GM12878 (cell line): ENCODE results near the gene NLRC5. TPM values are rescaled to one million over a fixed set of nuclear protein-coding genes. Genes with fewer than 3 reads are reported as not detected.

Experiments used
- ATAC-seq: fragments of 200-7000 bp; cut with Tn5 transposase; 3 replicates; pipeline ENCODE4 v1.9.1; 2020; ENCODE audit warnings: mild to moderate bottlenecking, moderate library complexity
- BruUV-seq: library from RNA; stranded (reverse); fragments of 400-500 nt; replicated peaks from 2 replicates; lab custom pipeline; 2021; lab: Mats Ljungman, UMichigan
- CTCF ChIA-PET: fragments of 300-600 bp; sonication (Branson Sonifier 250); formaldehyde crosslinking; extraction: SDS; loops from one replicate; lab custom pipeline; 2021; ENCODE audit warnings: inconsistent platforms; lab: Yijun Ruan, JAX
- POLR2A ChIA-PET: fragments of 350-600 bp; formaldehyde crosslinking; extraction: SDS; loops from one replicate; lab custom pipeline; 2021; ENCODE audit warnings: inconsistent platforms; lab: Charles Lee
- RAD21 ChIA-PET: fragments of 300-600 bp; sonication (Branson Sonifier 250); formaldehyde crosslinking; loops from one replicate; lab custom pipeline; 2023; ENCODE audit warnings: antibody characterized with exemption; ENCODE audit not compliant: unreplicated experiment; lab: Charles Lee
- SMC1A ChIA-PET: fragments of 300-600 bp; sonication (Branson Sonifier 250); formaldehyde crosslinking; loops from one replicate; lab custom pipeline; 2023; ENCODE audit not compliant: unreplicated experiment, uncharacterized antibody; lab: Charles Lee
- DNase-seq: peaks from one replicate; pipeline ENCODE4 v3.0.0-alpha.2; 2011; ENCODE audit warnings: low read depth, low spot score
- FAIRE-seq: peaks from 3 replicates; lab custom pipeline; 2011; peaks lifted over from hg19 to GRCh38; lab: Jason Lieb, UNC
- H2AFZ ChIP-seq: 2 replicates; pipeline ENCODE4 v1.6.0; 2011; ENCODE audit warnings: low read depth, low read length, control low read depth; ENCODE audit not compliant: control insufficient read depth
- H3K27ac ChIP-seq: 2 replicates; pipeline ENCODE4 v1.5.1; 2011; ENCODE audit warnings: control low read depth; ENCODE audit not compliant: control insufficient read depth, insufficient read depth
- H3K27me3 ChIP-seq, 2 experiments: replicated peaks in 1 of 2; 2 replicates each; pipeline versions ENCODE4 v1.6.0 to v1.6.1; 2011; ENCODE audit warnings: low read length in 1 of 2; ENCODE audit not compliant: control insufficient read depth in 2 of 2, insufficient read depth in 2 of 2
- H3K36me3 ChIP-seq, 2 experiments: 2 replicates each; pipeline ENCODE4 v1.5.1; 2011; ENCODE audit warnings: low read length in 1 of 2; ENCODE audit not compliant: control insufficient read depth in 2 of 2, insufficient read depth in 2 of 2
- H3K4me1 ChIP-seq: 2 replicates; pipeline ENCODE4 v1.6.1; 2011; ENCODE audit warnings: mild to moderate bottlenecking, low read length, moderate library complexity, mixed read lengths; ENCODE audit not compliant: control insufficient read depth, insufficient read depth
- H3K4me2 ChIP-seq: 2 replicates; pipeline ENCODE4 v1.6.0; 2011; ENCODE audit warnings: control low read depth; ENCODE audit not compliant: control insufficient read depth, insufficient read depth
- H3K4me3 ChIP-seq: fragments of 200-600 bp; sonication (generic); 2 replicates; pipeline ENCODE4 v1.5.1; 2016
- H3K79me2 ChIP-seq: 2 replicates; pipeline ENCODE4 v1.6.0; 2011; ENCODE audit warnings: low read length; ENCODE audit not compliant: control insufficient read depth, insufficient read depth
- H3K9ac ChIP-seq: 2 replicates; pipeline ENCODE4 v1.8.0; 2011; ENCODE audit warnings: low read length, control low read depth, mixed read lengths; ENCODE audit not compliant: control insufficient read depth, insufficient read depth
- H3K9me3 ChIP-seq: replicated peaks from 3 replicates; pipeline ENCODE4 v1.5.1; 2011; ENCODE audit warnings: mild to moderate bottlenecking, low read length; ENCODE audit not compliant: control insufficient read depth, insufficient read depth
- H4K20me1 ChIP-seq: 2 replicates; pipeline ENCODE4 v1.6.0; 2011; ENCODE audit not compliant: control insufficient read depth, insufficient read depth
- ATF2 ChIP-seq: IDR thresholded peaks from 2 replicates; pipeline ENCODE4 v1.6.1; 2012; ENCODE audit warnings: low read length, inconsistent platforms
- BHLHE40 ChIP-seq, 2 experiments: fragments of 450-650 bp in 1 of 2; IDR thresholded peaks; 2 replicates each; pipeline ENCODE4 v1.6.1; 2011 to 2017; ENCODE audit warnings: low read depth in 2 of 2, borderline replicate concordance in 1 of 2, improper control_type of control experiment in 1 of 2, low read length in 1 of 2, mild to moderate bottlenecking in 1 of 2
- CTCF ChIP-seq, 3 experiments: IDR thresholded peaks in 2 of 3; conservative IDR thresholded peaks in 1 of 3; 2 replicates each; pipeline ENCODE4 v1.5.1; 2011; ENCODE audit warnings: low read depth in 3 of 3, low read length in 3 of 3, mild to moderate bottlenecking in 3 of 3, control low read depth in 2 of 3, moderate library complexity in 2 of 3, inconsistent platforms in 1 of 3, mixed read lengths in 1 of 3; ENCODE audit not compliant: control insufficient read depth in 2 of 3, insufficient read depth in 1 of 3; ENCODE audit errors: extremely low read depth in 1 of 3
- E2F8 ChIP-seq: fragments of 450-650 bp; IDR thresholded peaks from 2 replicates; pipeline ENCODE4 v1.6.1; 2018; ENCODE audit warnings: mild to moderate bottlenecking, low read depth, moderate library complexity; ENCODE audit not compliant: partially characterized antibody
- KAT2A ChIP-seq: conservative IDR thresholded peaks from 2 replicates; pipeline ENCODE4 v1.6.1; 2011; ENCODE audit warnings: low read depth, low read length; ENCODE audit not compliant: control insufficient read depth
- MTA2 ChIP-seq: fragments of 450-650 bp; IDR thresholded peaks from 2 replicates; pipeline ENCODE4 v1.6.1; 2016; ENCODE audit warnings: low read depth, mild to moderate bottlenecking, moderate library complexity
- NFYB ChIP-seq: IDR thresholded peaks from 2 replicates; pipeline ENCODE4 v1.6.1; 2011; ENCODE audit warnings: low read depth, mild to moderate bottlenecking, low read length, improper control_type of control experiment, moderate library complexity; ENCODE audit not compliant: insufficient read depth
- RFX5 ChIP-seq: IDR thresholded peaks from 2 replicates; pipeline ENCODE4 v1.6.1; 2011; ENCODE audit warnings: low read depth, low read length, improper control_type of control experiment
- SMAD5 ChIP-seq: IDR thresholded peaks from 2 replicates; pipeline ENCODE4 v1.6.1; 2016; ENCODE audit warnings: antibody characterized with exemption, low read depth
- SREBF1 ChIP-seq: IDR thresholded peaks from 2 replicates; pipeline ENCODE4 v1.6.1; 2012; ENCODE audit warnings: mild to moderate bottlenecking, low read length
- SRF ChIP-seq, 2 experiments: IDR thresholded peaks; 2 replicates each; pipeline ENCODE4 v1.6.1; 2011; ENCODE audit warnings: low read depth in 2 of 2, low read length in 2 of 2, mild to moderate bottlenecking in 1 of 2, moderate library complexity in 1 of 2
- TCF12 ChIP-seq: IDR thresholded peaks from 2 replicates; pipeline ENCODE4 v1.6.1; 2011; ENCODE audit warnings: low read depth, mild to moderate bottlenecking, low read length
- ZZZ3 ChIP-seq: IDR thresholded peaks from 2 replicates; pipeline ENCODE4 v1.6.1; 2011; ENCODE audit warnings: low read depth; ENCODE audit not compliant: control insufficient read depth, insufficient read length
- WGBS: methylation state at CpG from one replicate; pipeline ENCODE4 v1.1.6; 2016; ENCODE audit warnings: low lambda C conversion rate; ENCODE audit not compliant: insufficient replicate concordance, insufficient coverage; ENCODE audit errors: missing lambda C conversion rate; 5-methylcytosine and 5-hydroxymethylcytosine counted together
- in situ Hi-C: fragments of 300-500 bp; cut with MboI; formaldehyde crosslinking; loops from 9 replicates; pipeline ENCODE4 v1.14.3; 2018; ENCODE audit warnings: mixed read lengths
- intact Hi-C: fragments of 100-400 bp; cut with micrococcal nuclease; formaldehyde crosslinking; loops from one replicate; pipeline ENCODE4 v1.14.2; 2022; ENCODE audit not compliant: unreplicated experiment
- polyA plus RNA-seq, 11 experiments: library from polyadenylated mRNA; depleted of rRNA in 4 of 11; unstranded in 6 of 11; stranded (reverse) in 5 of 11; fragments of >200 nt; fragmentation: Nextera tagmentation in 4 of 11; fragmentation: Illumina TruSeq in 1 of 11; extraction: Ambion mirVana in 4 of 11; extraction: Trizol in 1 of 11; gene quantifications; 1 replicate in 1 of 11; 2 replicates in 10 of 11; pipeline versions ENCODE4 v1.2.1 to v1.2.3, GENCODE V29; 2011 to 2016; ENCODE audit warnings: inconsistent platforms in 2 of 11, missing spikeins in 2 of 11, low read depth in 1 of 11
- total RNA-seq, 4 experiments: library from RNA; depleted of rRNA in 3 of 4; stranded (reverse); fragments of >200 nt in 3 of 4; fragmentation: Illumina TruSeq in 1 of 4; extraction: Trizol in 1 of 4; gene quantifications; 2 replicates each; pipeline versions ENCODE4 v1.2.1 to v1.2.3, GENCODE V29; 2013 to 2021

The NLRC5 gene
- total and polyA plus RNA-seq, 10 of the 15 experiments (the other 5 are each of a cell fraction or from before 2014, with no cell fraction given), result 13.1 to 105 (median 57.3) TPM

GRCh38 chr16:57041182-57042156, 52.1 kb downstream of the NLRC5 start:
- Histone ChIP-seq H3K79me2 (peaks cover 1% of the 10 kb centered on the region; the same call in 1 of the 2 replicates), H3K9ac (peak overlapping the region; percentile 46), H3K27ac (peak overlapping the region; percentile 78), H4K20me1 (no peaks in the 10 kb centered on the region), H3K4me3 (peak overlapping the region; percentile 43; the same call in 1 of the 2 replicates), H2AFZ (peak overlapping the region; percentile 2; the same call in 1 of the 2 replicates), H3K9me3 (no peaks in the 10 kb centered on the region; the same call in 2 of the 3 replicates), H3K27me3 (no peaks in the 10 kb centered on the region), H3K4me1 (peaks cover 84% of the 10 kb centered on the region), H3K4me2 (peak overlapping the region; percentile 64), H3K36me3 (peaks cover 7 to 12% of the 10 kb centered on the region in 2 experiments)
- ChIA-PET CTCF (interaction anchor here (0.8 to 7.8 kb wide), 15 partner anchors 14 to 126 kb away, joined by 3 to 155 read pairs (median 4); partner anchors contain the start of genes CETP and NLRC5), SMC1A (interaction anchor here (0.7 to 6.8 kb wide), 24 partner anchors 9 to 142 kb away, joined by 3 to 111 read pairs (median 6); partner anchors contain the start of gene NLRC5), RAD21 (interaction anchor here (0.6 to 6.0 kb wide), 28 partner anchors 9 to 298 kb away, joined by 3 to 108 read pairs (median 4); partner anchors contain the start of gene NLRC5), POLR2A (interaction anchor here (0.9 to 6.0 kb wide), 15 partner anchors 13 to 100 kb away, joined by 3 to 104 read pairs (median 7); partner anchors contain the start of gene NLRC5)
- DNase-seq, result peak; percentile 79
- intact Hi-C loops, result loop anchor here (2.0 to 5.0 kb wide), 2 partner anchors 27 to 39 kb away; no protein-coding TSS in a partner anchor
- peak; percentile 97 for FAIRE-seq
- 0% methylated on average over 12 of the region's 12 CpGs for WGBS
- ATAC-seq, result peak; percentile 67
- BruUV-seq, result no TSS peak
- in situ Hi-C loops, result loop anchor here (5.0 kb wide), 2 partner anchors 69 to 174 kb away; partner anchors contain the start of gene SLC12A3
- TF ChIP-seq E2F8, result no peak
- no peak for TF ChIP-seq SREBF1
- TF ChIP-seq ZZZ3, result no peak
- TF ChIP-seq KAT2A, result no peak
- peak in 1 of 2 experiments; percentile 52; a peak in 1 of 4 replicates for TF ChIP-seq BHLHE40 (IDR thresholded peaks at IDR 0.05; ENCODE audit: borderline replicate concordance in 1 of 2, low read depth in 2 of 2, low read length in 1 of 2)
- no peak for TF ChIP-seq NFYB
- no peak for TF ChIP-seq SRF (IDR thresholded peaks at IDR 0.05; ENCODE audit: low read depth in 2 of 2, low read length in 2 of 2)
- TF ChIP-seq MTA2, result peak; percentile 61; the same call in 1 of the 2 replicates
- TF ChIP-seq ATF2, result no peak
- TF ChIP-seq SMAD5, result no peak
- TF ChIP-seq TCF12, result no peak
- TF ChIP-seq CTCF (IDR thresholded peaks at IDR 0.05 in 2 of 3, conservative IDR thresholded peaks at IDR 0.05 in 1 of 3; ENCODE audit: control insufficient read depth in 2 of 3, extremely low read depth in 1 of 3, insufficient read depth in 1 of 3, low read depth in 3 of 3, low read length in 3 of 3), result peak in 1 of 3 experiments; percentile 21; a peak in 1 of 6 replicates
- TF ChIP-seq RFX5, result no peak
